Fibroblast of lung (primary cell): Measurements from ENCODE around the gene YIPF2. TPM values are rescaled to one million over a fixed set of nuclear protein-coding genes. Genes with fewer than 3 reads are reported as not detected.
"Not testable (repeated sequence)": the region's sequence is repeated elsewhere in the genome, so short reads cannot be mapped to it uniquely, and the experiment has no call there.

ENCODE experiments used
- DNase-seq, 2 donors: peaks; one replicate each; pipeline versions ENCODE4 v3.0.0 to v3.0.0-alpha.2; 2010; ENCODE audit warnings: low read depth in 2 of 2
- H2AFZ ChIP-seq: 2 replicates; pipeline ENCODE4 v1.5.1; 2012; ENCODE audit warnings: low read length, control low read depth, inconsistent platforms
- H3K27ac ChIP-seq: 2 replicates; pipeline ENCODE4 v1.5.1; 2011; ENCODE audit warnings: low read length, control low read depth; ENCODE audit not compliant: insufficient read depth
- H3K27me3 ChIP-seq: 2 replicates; pipeline ENCODE4 v1.5.1; 2011; ENCODE audit warnings: mild to moderate bottlenecking, low read length; ENCODE audit not compliant: control insufficient read depth, insufficient read depth
- H3K36me3 ChIP-seq: 2 replicates; pipeline ENCODE4 v1.5.1; 2011; ENCODE audit warnings: low read length; ENCODE audit not compliant: control insufficient read depth, insufficient read depth
- H3K4me1 ChIP-seq: 2 replicates; pipeline ENCODE4 v1.5.1; 2011; ENCODE audit warnings: low read length; ENCODE audit not compliant: control insufficient read depth, insufficient read depth; ENCODE audit errors: extremely low read depth
- H3K4me2 ChIP-seq: 2 replicates; pipeline ENCODE4 v1.5.1; 2011; ENCODE audit warnings: low read length, control low read depth; ENCODE audit not compliant: insufficient read depth; ENCODE audit errors: extremely low read depth
- H3K4me3 ChIP-seq, 4 experiments: fragments of 200-600 bp in 1 of 4; sonication (generic) in 1 of 4; replicated peaks in 1 of 4; 2 replicates each; pipeline ENCODE4 v1.5.1; 2011 to 2016; ENCODE audit warnings: low read length in 4 of 4, low read depth in 3 of 4, mild to moderate bottlenecking in 3 of 4, control low read depth in 2 of 4, inconsistent platforms in 1 of 4, mixed read lengths in 1 of 4; ENCODE audit not compliant: insufficient read depth in 1 of 4; ENCODE audit errors: control extremely low read depth in 1 of 4
- H3K79me2 ChIP-seq: 2 replicates; pipeline ENCODE4 v1.5.1; 2012; ENCODE audit warnings: mild to moderate bottlenecking, low read length, inconsistent platforms; ENCODE audit not compliant: control insufficient read depth, insufficient read depth
- H3K9ac ChIP-seq: 2 replicates; pipeline ENCODE4 v1.5.1; 2011; ENCODE audit warnings: mild to moderate bottlenecking, low read length, control low read depth; ENCODE audit not compliant: insufficient read depth
- H3K9me3 ChIP-seq: 2 replicates; pipeline ENCODE4 v1.5.1; 2012; ENCODE audit warnings: low read depth, low read length; ENCODE audit not compliant: control insufficient read depth, insufficient read depth
- H4K20me1 ChIP-seq: 2 replicates; pipeline ENCODE4 v1.5.1; 2011; ENCODE audit warnings: low read length; ENCODE audit not compliant: control insufficient read depth, insufficient read depth; ENCODE audit errors: extremely low read depth
- EZH2 ChIP-seq: IDR thresholded peaks from 2 replicates; pipeline ENCODE4 v1.5.1; 2012; ENCODE audit warnings: low read length, control low read depth, mild to moderate bottlenecking; ENCODE audit errors: missing control alignments
- polyA plus RNA-seq, 2 donors: library from polyadenylated mRNA; depleted of rRNA in 1 of 2; stranded (reverse) in 1 of 2; unstranded in 1 of 2; fragments of >200 nt; gene quantifications; 2 replicates each; pipeline ENCODE4 v1.2.1, GENCODE V29; 2011 to 2012; ENCODE audit warnings: missing spikeins in 1 of 2
- total RNA-seq: library from RNA; depleted of rRNA; stranded (reverse); fragments of >200 nt; gene quantifications from 2 replicates; pipeline ENCODE4 v1.2.1, GENCODE V29; 2014
- TF ChIP-seq, protein P1 (sequence below), 2 donors: IDR thresholded peaks in 1 of 2; conservative IDR thresholded peaks in 1 of 2; 1 replicate in 1 of 2; 2 replicates in 1 of 2; pipeline ENCODE4 v1.5.1; 2011 to 2012; ENCODE audit warnings: low read length in 2 of 2, control low read depth in 1 of 2, inconsistent platforms in 1 of 2, low read depth in 1 of 2, mild to moderate bottlenecking in 1 of 2

YIPF2 gene
- total and polyA plus RNA-seq, 2 donors (not counting 1 experiment from before 2014, with no cell fraction given) = 41.5 to 118 TPM

DNA sequence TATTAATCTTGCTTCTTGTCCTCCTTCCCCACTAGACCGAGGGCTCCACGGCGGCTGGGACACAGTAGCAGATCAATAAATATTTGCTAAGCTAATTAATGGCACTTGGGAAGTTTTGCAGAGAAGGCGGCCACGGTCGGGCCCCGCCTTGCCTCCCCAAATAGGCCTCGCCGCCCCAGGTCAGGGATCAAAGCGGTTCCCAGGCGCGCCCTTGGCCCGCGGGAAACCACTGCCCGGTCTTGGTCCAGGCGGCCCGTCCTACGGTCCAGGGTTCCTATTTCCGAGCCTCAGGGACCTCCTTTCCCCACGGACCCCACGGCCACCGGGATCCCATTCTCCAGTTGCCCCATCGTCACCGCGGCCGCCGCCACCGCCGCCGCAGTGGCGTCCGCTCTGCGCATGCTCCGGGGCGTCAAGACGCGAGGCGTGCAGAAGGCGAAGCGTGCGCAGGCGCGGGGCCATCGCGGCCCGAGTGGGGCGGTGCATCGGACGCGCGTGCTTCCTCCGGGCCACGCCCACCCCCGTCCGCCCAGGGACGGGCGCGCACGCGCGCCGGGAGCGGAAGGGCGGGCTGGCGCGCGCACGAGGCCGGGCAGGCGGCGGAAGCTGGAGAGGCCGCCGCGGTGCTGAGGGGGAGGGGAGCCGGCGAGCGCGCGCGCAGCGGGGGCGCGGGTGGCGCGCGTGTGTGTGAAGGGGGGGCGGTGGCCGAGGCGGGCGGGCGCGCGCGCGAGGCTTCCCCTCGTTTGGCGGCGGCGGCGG lies 32.1 kb upstream of the YIPF2 start, which contains the start of gene SMARCA4:
SMARCA4 (plus strand) TSS at position 717 of the 759 bp plus-strand sequence. CDS start 23,122 bp downstream, outside the sequence.
- Histone ChIP-seq H3K79me2 (peaks cover 42% of the 10 kb centered on the region), H3K27ac (peak within 1 kb of the TSS; percentile 82), H3K4me1 (no peaks in the 10 kb centered on the region), H3K4me2 (peak within 1 kb of the TSS; percentile 99), H4K20me1 (no peaks in the 10 kb centered on the region), H3K9me3 (no peaks in the 10 kb centered on the region), H2AFZ (peak within 1 kb of the TSS; percentile 73), H3K9ac (peak within 1 kb of the TSS; percentile 90), H3K4me3 (peak within 1 kb of the TSS; percentile 88 to 96 (median 91)), H3K36me3 (peaks cover 1% of the 10 kb centered on the region), H3K27me3 (no peaks in the 10 kb centered on the region)
- peak; percentile 92 to 97 for DNase-seq
- TF ChIP-seq, protein P1, sequence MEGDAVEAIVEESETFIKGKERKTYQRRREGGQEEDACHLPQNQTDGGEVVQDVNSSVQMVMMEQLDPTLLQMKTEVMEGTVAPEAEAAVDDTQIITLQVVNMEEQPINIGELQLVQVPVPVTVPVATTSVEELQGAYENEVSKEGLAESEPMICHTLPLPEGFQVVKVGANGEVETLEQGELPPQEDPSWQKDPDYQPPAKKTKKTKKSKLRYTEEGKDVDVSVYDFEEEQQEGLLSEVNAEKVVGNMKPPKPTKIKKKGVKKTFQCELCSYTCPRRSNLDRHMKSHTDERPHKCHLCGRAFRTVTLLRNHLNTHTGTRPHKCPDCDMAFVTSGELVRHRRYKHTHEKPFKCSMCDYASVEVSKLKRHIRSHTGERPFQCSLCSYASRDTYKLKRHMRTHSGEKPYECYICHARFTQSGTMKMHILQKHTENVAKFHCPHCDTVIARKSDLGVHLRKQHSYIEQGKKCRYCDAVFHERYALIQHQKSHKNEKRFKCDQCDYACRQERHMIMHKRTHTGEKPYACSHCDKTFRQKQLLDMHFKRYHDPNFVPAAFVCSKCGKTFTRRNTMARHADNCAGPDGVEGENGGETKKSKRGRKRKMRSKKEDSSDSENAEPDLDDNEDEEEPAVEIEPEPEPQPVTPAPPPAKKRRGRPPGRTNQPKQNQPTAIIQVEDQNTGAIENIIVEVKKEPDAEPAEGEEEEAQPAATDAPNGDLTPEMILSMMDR (conservative IDR thresholded peaks at IDR 0.05 in 1 of 2, IDR thresholded peaks at IDR 0.05 in 1 of 2; ENCODE audit: low read depth in 1 of 2, low read length in 2 of 2) = no peak
- no peak for TF ChIP-seq EZH2

DNA sequence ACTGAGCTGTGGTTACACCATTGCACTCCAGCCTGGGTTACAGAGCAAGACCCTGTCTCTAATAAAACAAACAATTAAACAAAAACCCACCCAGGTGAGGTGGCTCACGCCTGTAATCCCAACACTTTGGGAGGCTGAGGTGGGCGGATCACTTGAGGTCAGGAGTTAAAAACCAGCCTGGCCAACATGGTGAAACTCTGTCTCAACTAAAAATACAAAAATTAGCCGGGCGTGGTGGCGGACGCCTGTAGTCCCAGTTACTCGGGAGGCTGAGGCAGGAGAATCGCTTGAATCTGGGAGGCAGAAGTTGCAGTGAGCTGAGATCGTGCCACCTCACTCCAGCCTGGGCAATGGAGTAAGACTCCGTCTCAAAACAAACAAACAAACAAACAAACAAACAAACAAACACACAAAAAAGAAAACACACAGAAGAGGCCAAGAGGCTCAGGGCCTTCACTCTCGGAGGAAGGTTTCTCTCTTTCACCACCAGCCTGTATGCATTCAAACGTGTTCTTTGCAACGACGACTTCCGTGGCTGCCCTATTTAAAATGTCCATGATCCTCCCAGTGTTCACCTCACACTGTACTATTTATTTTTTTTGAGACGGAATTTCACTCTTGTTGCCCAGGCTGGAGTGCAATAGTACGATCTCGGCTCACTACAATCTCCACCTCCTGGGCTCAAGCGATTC lies 31.0 kb upstream of the YIPF2 start:
- not testable (repeated sequence) for H3K4me2 ChIP-seq

DNA sequence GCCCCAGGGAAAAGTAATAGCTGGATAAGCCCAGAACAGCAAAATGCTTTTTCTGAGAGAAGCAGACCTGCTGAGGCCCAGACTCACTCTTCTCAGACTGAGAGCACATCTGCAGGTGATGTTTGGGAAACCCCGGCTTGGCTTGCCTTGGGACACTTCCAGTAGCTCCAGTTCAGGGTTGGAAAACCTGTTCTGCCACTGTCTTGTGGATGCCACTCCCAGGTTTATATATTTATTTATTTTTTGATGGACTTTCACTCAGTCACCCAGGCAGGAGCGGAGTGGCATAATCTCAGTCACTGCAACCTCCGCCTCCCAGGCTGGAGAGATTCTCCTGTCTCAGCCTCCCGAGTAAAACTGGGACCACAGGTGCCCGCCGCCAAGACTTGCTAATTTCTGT lies 24.4 kb upstream of the YIPF2 start:
- H4K20me1 ChIP-seq = no peaks in the 10 kb centered on the region

More for the DNA sequence above, 31.0 kb upstream of the YIPF2 start:
- not testable (repeated sequence) for H4K20me1 ChIP-seq, H3K9ac ChIP-seq, DNase-seq, H3K36me3 ChIP-seq, H3K4me1 ChIP-seq, H2AFZ ChIP-seq, H3K9me3 ChIP-seq, H3K4me3 ChIP-seq, H3K27me3 ChIP-seq, H3K27ac ChIP-seq
- H3K79me2 ChIP-seq = peaks cover 31% of the 10 kb centered on the region

More for the DNA sequence above, 24.4 kb upstream of the YIPF2 start:
- Histone ChIP-seq H2AFZ (no peak overlapping the region), H3K4me3 (no peak overlapping the region), H3K4me1 (no peaks in the 10 kb centered on the region), H3K9ac (no peak overlapping the region), H3K27ac (no peak overlapping the region), H3K27me3 (no peaks in the 10 kb centered on the region), H3K36me3 (no peaks in the 10 kb centered on the region), H3K79me2 (no peaks in the 10 kb centered on the region), H3K4me2 (no peak overlapping the region), H3K9me3 (no peaks in the 10 kb centered on the region)
- no peak for TF ChIP-seq EZH2
- TF ChIP-seq, protein P1 (conservative IDR thresholded peaks at IDR 0.05 in 1 of 2, IDR thresholded peaks at IDR 0.05 in 1 of 2; ENCODE audit: low read depth in 1 of 2, low read length in 2 of 2) = no peak
- no peak for DNase-seq
